ENCODE data around the gene CHFR. TPM values are rescaled to one million over a fixed set of nuclear protein-coding genes. Genes with fewer than 3 reads are reported as not detected.

The CHFR gene
- total and polyA plus RNA-seq, 9 of the 15 experiments (the other 6 are each of a cell fraction or from before 2014, with no cell fraction given): 0.61 to 33.9 (median 19.3) TPM

DNA sequence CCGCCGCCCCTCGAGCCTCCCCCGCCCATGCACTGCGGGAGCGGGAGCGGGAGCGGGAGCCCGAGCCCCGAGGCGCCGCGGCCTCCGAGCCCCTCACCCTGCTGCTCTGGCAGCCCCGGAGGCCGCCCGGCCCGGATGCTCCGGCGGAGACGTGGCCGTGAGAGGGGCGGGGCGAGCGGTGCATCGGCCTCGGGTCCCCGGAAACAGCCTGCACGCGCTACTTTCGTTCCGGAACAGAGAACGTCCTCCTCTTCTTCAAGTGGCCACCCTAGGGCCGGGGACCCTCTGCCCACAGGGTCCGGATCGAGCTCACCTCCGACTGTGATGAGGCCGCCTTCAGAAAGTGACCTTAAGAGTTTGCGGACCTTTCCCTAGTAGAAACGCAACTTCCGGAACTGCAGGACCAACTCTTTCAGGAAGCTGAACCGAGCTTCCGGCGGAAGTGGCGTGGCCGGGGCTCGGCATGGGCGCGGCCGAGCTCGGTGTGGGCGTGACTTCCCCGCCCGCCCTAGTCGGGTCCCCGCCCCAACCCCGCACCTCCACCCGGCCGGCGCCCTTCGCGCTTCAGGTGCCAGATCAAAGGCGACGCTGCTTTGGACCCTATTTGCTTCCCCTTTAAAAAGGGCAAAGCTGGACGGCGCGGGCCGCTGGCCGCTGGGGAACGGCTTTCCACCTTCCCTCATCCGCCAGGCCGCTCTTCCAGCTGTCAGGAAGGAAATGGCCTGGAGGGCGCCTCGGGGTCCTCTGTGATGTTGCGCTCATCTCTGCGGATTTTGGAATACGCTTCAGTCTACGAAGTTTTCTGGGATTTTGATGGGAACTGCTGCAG, 58.5 kb downstream of the CHFR start, which contains the start of gene GOLGA3 (continued):
- TF ChIP-seq, protein P1, sequence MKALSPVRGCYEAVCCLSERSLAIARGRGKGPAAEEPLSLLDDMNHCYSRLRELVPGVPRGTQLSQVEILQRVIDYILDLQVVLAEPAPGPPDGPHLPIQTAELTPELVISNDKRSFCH (CRISPR knock-in tag; IDR thresholded peaks at IDR 0.05): no peak
- TF ChIP-seq, protein P1 (tag; IDR thresholded peaks at IDR 0.05): peak; percentile 91
- TF ChIP-seq, protein P2, sequence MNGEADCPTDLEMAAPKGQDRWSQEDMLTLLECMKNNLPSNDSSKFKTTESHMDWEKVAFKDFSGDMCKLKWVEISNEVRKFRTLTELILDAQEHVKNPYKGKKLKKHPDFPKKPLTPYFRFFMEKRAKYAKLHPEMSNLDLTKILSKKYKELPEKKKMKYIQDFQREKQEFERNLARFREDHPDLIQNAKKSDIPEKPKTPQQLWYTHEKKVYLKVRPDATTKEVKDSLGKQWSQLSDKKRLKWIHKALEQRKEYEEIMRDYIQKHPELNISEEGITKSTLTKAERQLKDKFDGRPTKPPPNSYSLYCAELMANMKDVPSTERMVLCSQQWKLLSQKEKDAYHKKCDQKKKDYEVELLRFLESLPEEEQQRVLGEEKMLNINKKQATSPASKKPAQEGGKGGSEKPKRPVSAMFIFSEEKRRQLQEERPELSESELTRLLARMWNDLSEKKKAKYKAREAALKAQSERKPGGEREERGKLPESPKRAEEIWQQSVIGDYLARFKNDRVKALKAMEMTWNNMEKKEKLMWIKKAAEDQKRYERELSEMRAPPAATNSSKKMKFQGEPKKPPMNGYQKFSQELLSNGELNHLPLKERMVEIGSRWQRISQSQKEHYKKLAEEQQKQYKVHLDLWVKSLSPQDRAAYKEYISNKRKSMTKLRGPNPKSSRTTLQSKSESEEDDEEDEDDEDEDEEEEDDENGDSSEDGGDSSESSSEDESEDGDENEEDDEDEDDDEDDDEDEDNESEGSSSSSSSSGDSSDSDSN (IDR thresholded peaks at IDR 0.05; ENCODE audit: borderline replicate concordance in 1 of 2, low read depth in 2 of 2, low read length in 2 of 2): no peak
- TF ChIP-seq ATF3 (IDR thresholded peaks at IDR 0.05) (peak; percentile 54; the same call in 1 of the 2 replicates), ATF3 (CRISPR knock-in tag; conservative IDR thresholded peaks at IDR 0.05) (0 out of 2 replicates have a peak, but pooled peaks have one; percentile 19), PML (IDR thresholded peaks at IDR 0.05; ENCODE audit: low read length) (no peak), ZBTB34 (CRISPR knock-in tag; IDR thresholded peaks at IDR 0.05) (no peak), POLR3G (IDR thresholded peaks at IDR 0.05; ENCODE audit: extremely low read depth, insufficient read length, insufficient replicate concordance) (no peak), PHB (CRISPR knock-in tag; IDR thresholded peaks at IDR 0.05) (peak; percentile 70; the same call in 1 of the 2 replicates), BRD9 (IDR thresholded peaks at IDR 0.05; ENCODE audit: low read depth, partially characterized antibody) (no peak), POLR2AphosphoS5 (IDR thresholded peaks at IDR 0.05; ENCODE audit: control insufficient read depth, insufficient read depth, low read depth, low read length) (peak; percentile 74), FOXA1 (IDR thresholded peaks at IDR 0.05; ENCODE audit: borderline replicate concordance) (no peak), HDAC6 (IDR thresholded peaks at IDR 0.05; ENCODE audit: low read depth, low read length) (no peak), GTF2F1 (IDR thresholded peaks at IDR 0.05; ENCODE audit: low read depth, low read length) (no peak), PRPF4 (IDR thresholded peaks at IDR 0.05; ENCODE audit: insufficient read depth, low read depth, low read length, poor library complexity, severe bottlenecking) (no peak), PHTF2 (CRISPR knock-in tag; IDR thresholded peaks at IDR 0.05) (no peak), ARHGAP35 (IDR thresholded peaks at IDR 0.05; ENCODE audit: partially characterized antibody) (no peak), ZNF76 (CRISPR knock-in tag; IDR thresholded peaks at IDR 0.05; ENCODE audit: borderline replicate concordance) (peak; percentile 81; the same call in 1 of the 2 replicates), MEF2D (tag; conservative IDR thresholded peaks at IDR 0.05; ENCODE audit: low read depth) (0 out of 2 replicates have a peak, but pooled peaks have one; percentile 49), SIN3B (IDR thresholded peaks at IDR 0.05; ENCODE audit: low read depth) (peak; percentile 97)
- TF ChIP-seq, protein P3, sequence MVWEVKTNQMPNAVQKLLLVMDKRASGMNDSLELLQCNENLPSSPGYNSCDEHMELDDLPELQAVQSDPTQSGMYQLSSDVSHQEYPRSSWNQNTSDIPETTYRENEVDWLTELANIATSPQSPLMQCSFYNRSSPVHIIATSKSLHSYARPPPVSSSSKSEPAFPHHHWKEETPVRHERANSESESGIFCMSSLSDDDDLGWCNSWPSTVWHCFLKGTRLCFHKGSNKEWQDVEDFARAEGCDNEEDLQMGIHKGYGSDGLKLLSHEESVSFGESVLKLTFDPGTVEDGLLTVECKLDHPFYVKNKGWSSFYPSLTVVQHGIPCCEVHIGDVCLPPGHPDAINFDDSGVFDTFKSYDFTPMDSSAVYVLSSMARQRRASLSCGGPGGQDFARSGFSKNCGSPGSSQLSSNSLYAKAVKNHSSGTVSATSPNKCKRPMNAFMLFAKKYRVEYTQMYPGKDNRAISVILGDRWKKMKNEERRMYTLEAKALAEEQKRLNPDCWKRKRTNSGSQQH (CRISPR knock-in tag; IDR thresholded peaks at IDR 0.05): no peak

All from K562 (cell line).